ENCODE data around the gene KAZN. TPM values are rescaled to one million over a fixed set of nuclear protein-coding genes. Genes with fewer than 3 reads are reported as not detected.

Gene KAZN
- total RNA-seq, 2 experiments from 2014 or later = 0.22 to 0.55 TPM

DNA sequence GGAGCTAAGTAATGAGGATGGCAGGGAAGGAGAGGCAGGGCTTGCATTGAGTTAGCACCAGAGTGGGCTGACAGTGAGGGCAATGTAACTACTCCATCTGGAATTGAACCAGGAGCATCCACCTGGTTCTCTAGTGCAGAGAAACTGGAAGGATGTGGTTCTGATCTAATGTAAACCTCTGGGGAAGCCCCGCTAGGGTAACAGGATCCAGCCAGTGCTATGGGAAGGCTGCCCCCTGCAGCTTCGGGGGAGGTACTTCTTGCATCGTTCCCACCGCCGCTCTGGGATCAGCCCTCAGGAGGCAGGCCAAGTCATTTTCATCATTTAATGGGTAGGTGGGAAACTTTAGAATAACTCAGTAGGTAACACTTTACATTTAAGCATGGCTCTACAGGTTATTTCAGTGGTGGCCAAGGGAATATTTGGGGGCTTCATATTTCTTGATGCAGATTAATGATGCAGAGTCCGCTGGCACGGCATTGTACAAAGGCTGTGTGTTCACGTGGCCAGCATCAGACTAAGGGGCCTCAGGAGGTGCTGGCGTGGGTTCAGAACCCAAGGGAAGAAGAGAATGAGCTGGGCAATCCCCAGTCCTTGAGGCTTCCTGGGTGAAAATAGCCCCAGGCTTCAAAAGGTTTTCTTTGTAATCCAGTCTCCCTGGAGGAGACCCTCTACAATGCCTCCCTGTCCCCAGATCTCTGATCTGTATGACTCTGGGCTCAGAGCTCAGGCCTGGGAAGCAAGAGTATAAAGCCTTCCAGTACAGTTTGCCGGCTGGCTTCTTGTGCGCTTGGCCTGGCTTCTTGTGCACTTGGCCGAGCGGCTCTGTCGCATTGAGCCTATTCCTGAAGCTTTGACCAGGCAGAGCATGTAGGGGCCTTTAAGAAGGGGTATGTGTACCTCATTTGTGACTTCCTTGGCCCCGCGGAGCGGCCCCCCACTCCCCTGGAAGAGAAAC, 26.4 kb upstream of the KAZN start:
- TF ChIP-seq, protein P1, sequence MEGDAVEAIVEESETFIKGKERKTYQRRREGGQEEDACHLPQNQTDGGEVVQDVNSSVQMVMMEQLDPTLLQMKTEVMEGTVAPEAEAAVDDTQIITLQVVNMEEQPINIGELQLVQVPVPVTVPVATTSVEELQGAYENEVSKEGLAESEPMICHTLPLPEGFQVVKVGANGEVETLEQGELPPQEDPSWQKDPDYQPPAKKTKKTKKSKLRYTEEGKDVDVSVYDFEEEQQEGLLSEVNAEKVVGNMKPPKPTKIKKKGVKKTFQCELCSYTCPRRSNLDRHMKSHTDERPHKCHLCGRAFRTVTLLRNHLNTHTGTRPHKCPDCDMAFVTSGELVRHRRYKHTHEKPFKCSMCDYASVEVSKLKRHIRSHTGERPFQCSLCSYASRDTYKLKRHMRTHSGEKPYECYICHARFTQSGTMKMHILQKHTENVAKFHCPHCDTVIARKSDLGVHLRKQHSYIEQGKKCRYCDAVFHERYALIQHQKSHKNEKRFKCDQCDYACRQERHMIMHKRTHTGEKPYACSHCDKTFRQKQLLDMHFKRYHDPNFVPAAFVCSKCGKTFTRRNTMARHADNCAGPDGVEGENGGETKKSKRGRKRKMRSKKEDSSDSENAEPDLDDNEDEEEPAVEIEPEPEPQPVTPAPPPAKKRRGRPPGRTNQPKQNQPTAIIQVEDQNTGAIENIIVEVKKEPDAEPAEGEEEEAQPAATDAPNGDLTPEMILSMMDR (IDR thresholded peaks at IDR 0.05) = no peak
- no peak overlapping the region for H3K4me3 Mint-ChIP-seq
- intact Hi-C loops (cut with DNase I, micrococcal nuclease) = no loop called here
- no peak overlapping the region for H3K27ac Mint-ChIP-seq
- H3K27me3 Mint-ChIP-seq = peaks cover 21% of the 10 kb centered on the region
- no peaks in the 10 kb centered on the region for H3K4me1 ChIP-seq (ENCODE audit: insufficient read depth, low read length)
- CTCF ChIA-PET = no interaction called here
- DNase-seq (no peak), ATAC-seq (ENCODE audit: poor library complexity) (no peak)
- H3K9me3 Mint-ChIP-seq = peaks cover 2% of the 10 kb centered on the region
- H3K27ac ChIP-seq (ENCODE audit: low read depth in 1 of 2, low read length in 2 of 2) = no peak overlapping the region
- H3K36me3 ChIP-seq (ENCODE audit: insufficient read depth, low read length) = no peaks in the 10 kb centered on the region
- H3K4me1 Mint-ChIP-seq (ENCODE audit: low read depth) = no peaks in the 10 kb centered on the region
- H3K27me3 ChIP-seq (ENCODE audit: control insufficient read depth in 1 of 2, insufficient read depth in 2 of 2, low read length in 2 of 2) = no peaks in the 10 kb centered on the region
- POLR2A ChIA-PET = no interaction called here
- H3K36me3 Mint-ChIP-seq (ENCODE audit: low read depth) = no peaks in the 10 kb centered on the region
- no peak overlapping the region for H3K4me3 ChIP-seq (ENCODE audit: low read length)
- peaks cover 0 to 9% of the 10 kb centered on the region in 2 experiments for H3K9me3 ChIP-seq (ENCODE audit: control insufficient read depth in 1 of 2, insufficient read depth in 1 of 2, low read length in 2 of 2)

DNA sequence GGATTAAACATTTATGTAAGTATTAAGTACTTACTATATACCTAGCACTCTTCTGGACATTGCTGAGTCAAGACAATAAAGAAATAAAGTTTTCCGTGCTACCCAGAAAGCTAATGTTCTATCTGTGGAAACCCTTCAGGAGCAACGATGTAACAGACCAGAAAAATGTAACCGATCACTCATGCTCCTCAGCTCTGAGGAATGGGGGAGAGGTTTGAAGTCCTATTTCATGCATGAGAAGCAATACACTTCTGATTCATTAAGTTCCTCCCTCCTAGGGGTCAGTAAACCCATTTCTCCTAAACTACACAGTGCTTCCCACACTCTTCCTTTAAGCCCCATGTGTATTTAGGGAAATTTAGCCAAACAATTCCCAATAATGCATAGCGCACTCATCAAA, 25.6 kb upstream of the KAZN start:
- no peaks in the 10 kb centered on the region for H3K36me3 Mint-ChIP-seq (ENCODE audit: low read depth)
- H3K4me3 ChIP-seq (ENCODE audit: low read length) = no peak overlapping the region
- intact Hi-C loops (cut with DNase I, micrococcal nuclease) = no loop called here
- peaks cover 21% of the 10 kb centered on the region for H3K27me3 Mint-ChIP-seq
- ChIA-PET POLR2A (no interaction called here), CTCF (no interaction called here)
- H3K9me3 Mint-ChIP-seq = peaks cover 2% of the 10 kb centered on the region
- no peak for DNase-seq
- no peaks in the 10 kb centered on the region for H3K27me3 ChIP-seq (ENCODE audit: control insufficient read depth in 1 of 2, insufficient read depth in 2 of 2, low read length in 2 of 2)
- ATAC-seq (ENCODE audit: poor library complexity) = no peak
- H3K9me3 ChIP-seq (ENCODE audit: control insufficient read depth in 1 of 2, insufficient read depth in 1 of 2, low read length in 2 of 2) = peaks cover 0 to 9% of the 10 kb centered on the region in 2 experiments
- TF ChIP-seq, protein P1 (IDR thresholded peaks at IDR 0.05) = no peak
- H3K4me1 ChIP-seq (ENCODE audit: insufficient read depth, low read length) = no peaks in the 10 kb centered on the region
- H3K27ac ChIP-seq (ENCODE audit: low read depth in 1 of 2, low read length in 2 of 2) = no peak overlapping the region
- H3K4me1 Mint-ChIP-seq (ENCODE audit: low read depth) = no peaks in the 10 kb centered on the region
- no peaks in the 10 kb centered on the region for H3K36me3 ChIP-seq (ENCODE audit: insufficient read depth, low read length)
- no peak overlapping the region for H3K27ac Mint-ChIP-seq
- H3K4me3 Mint-ChIP-seq = no peak overlapping the region

DNA sequence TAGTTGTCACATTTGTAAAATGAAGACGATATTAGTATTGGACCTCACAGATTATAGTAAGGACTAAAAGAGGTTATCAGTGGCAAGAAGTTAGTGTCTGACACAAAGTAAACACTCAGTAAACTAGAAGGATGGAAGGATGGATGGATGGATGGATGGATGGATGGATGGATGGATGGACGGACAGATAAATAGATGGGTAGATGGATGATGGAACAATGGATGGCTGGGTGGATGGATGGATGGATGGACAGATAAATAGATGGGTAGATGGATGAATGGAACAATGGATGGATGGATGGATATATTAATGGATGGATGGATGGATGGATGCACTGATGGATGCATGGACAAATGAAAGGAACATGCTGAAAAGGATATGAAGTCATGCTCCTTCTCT, 22.3 kb upstream of the KAZN start:
- H3K4me1 ChIP-seq (ENCODE audit: insufficient read depth, low read length) = no peaks in the 10 kb centered on the region
- POLR2A ChIA-PET = no interaction called here
- Mint-ChIP-seq H3K9me3 (peaks cover 6% of the 10 kb centered on the region), H3K27me3 (peaks cover 11% of the 10 kb centered on the region), H3K36me3 (ENCODE audit: low read depth) (no peaks in the 10 kb centered on the region), H3K27ac (no peak overlapping the region), H3K4me1 (ENCODE audit: low read depth) (no peaks in the 10 kb centered on the region), H3K4me3 (no peak overlapping the region)
- no peak overlapping the region for H3K4me3 ChIP-seq (ENCODE audit: low read length)
- intact Hi-C loops (cut with DNase I, micrococcal nuclease) = no loop called here
- no peaks in the 10 kb centered on the region for H3K27me3 ChIP-seq (ENCODE audit: control insufficient read depth in 1 of 2, insufficient read depth in 2 of 2, low read length in 2 of 2)
- TF ChIP-seq, protein P1 (IDR thresholded peaks at IDR 0.05) = no peak
- no peak overlapping the region for H3K27ac ChIP-seq (ENCODE audit: low read depth in 1 of 2, low read length in 2 of 2)
- H3K9me3 ChIP-seq (ENCODE audit: control insufficient read depth in 1 of 2, insufficient read depth in 1 of 2, low read length in 2 of 2) = peaks cover 0 to 9% of the 10 kb centered on the region in 2 experiments
- no peak for DNase-seq
- CTCF ChIA-PET = no interaction called here
- no peaks in the 10 kb centered on the region for H3K36me3 ChIP-seq (ENCODE audit: insufficient read depth, low read length)
- no peak for ATAC-seq (ENCODE audit: poor library complexity)

All from CD4-positive, alpha-beta T cell (primary cell).